ENCODE data around the gene SEC22C.

GRCh38 chr3:42513121-42513520, 68.6 kb downstream of the SEC22C start:
- TF ChIP-seq CTCF (IDR thresholded peaks at IDR 0.05) (no peak), POLR2A (IDR thresholded peaks at IDR 0.05) (no peak)
